Measurements from ENCODE around the gene TSR1.

The TSR1 gene

GRCh38 chr17:2363318-2363717 is 27.1 kb upstream of the TSR1 start:
- no peak for DNase-seq (ENCODE audit: insufficient read length, low spot score)
- FAIRE-seq, result no peak
- no peak for TF ChIP-seq POLR2A (IDR thresholded peaks at IDR 0.05; ENCODE audit: low read depth, low read length)

DNA sequence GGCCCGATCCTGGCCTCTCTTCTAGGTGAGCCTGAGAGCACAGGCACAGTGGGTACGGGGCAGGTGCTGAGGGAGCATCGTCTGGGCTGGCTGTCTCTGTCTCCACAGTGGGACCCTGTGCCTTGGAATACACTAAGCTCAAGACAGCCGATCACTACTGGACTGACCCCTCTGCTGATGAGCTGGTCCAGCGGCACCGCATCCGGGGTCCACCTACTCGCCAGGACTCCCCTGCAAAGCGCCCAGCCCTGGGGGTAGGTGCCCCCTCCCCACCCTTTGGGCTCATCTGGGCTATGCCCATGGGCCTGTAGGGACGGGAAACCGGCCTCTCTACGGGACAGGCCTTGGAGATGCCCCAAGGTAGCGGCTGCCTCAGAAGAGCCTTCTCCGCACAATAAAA is 26.6 kb upstream of the TSR1 start:
- TF ChIP-seq POLR2A (IDR thresholded peaks at IDR 0.05; ENCODE audit: low read depth, low read length), result no peak
- FAIRE-seq (no peak), DNase-seq (ENCODE audit: insufficient read length, low spot score) (no peak)

- DNase-seq (ENCODE audit: insufficient read length, low spot score), result no peak
- FAIRE-seq, result no peak
- TF ChIP-seq POLR2A (IDR thresholded peaks at IDR 0.05; ENCODE audit: low read depth, low read length), result no peak
Observed at GRCh38 chr17:2362416-2362815, 26.2 kb upstream of the TSR1 start.

GRCh38 chr17:2362016-2362415 is 25.8 kb upstream of the TSR1 start:
- no peak for TF ChIP-seq POLR2A (IDR thresholded peaks at IDR 0.05; ENCODE audit: low read depth, low read length)
- FAIRE-seq (no peak), DNase-seq (ENCODE audit: insufficient read length, low spot score) (no peak)

DNA sequence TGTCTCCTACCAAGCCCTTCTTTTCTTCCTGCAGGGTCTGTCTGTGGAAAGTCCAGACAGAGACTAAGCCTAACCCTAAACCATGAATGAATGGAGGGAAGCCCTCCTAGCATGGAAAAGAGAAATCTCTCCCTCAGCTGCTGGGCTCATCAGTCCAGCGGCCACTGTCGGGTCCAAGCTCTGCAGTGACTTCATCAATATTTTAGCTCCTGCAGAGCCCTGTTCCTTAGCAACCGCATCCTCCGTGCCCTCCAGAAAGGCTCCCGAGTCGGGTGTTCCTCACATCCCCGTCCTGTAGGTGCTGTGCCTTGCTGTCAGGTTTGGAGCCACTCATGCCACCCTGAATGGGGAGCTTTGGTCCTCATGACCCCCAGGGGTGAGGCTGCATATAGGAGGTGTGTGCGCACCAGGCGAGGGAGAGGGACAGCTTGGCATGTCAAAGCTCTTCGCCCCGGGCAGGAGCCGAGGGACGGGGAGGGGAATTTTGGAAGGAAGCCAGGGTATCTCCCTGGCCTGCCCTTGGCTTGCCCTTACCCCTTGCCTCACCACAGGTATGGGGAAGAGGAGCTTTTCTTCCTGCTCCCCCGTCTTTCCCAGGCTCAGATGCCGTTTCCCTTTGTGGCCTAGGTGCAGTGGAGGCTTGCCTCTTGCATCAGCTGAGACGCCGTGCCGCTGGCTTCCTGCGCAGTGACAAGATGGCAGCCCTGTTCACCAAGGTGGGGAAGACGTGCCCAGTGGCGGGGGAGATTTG is 24.9 kb upstream of the TSR1 start:
- DNase-seq (ENCODE audit: insufficient read length, low spot score), result no peak
- no peak for TF ChIP-seq POLR2A (IDR thresholded peaks at IDR 0.05; ENCODE audit: low read depth, low read length)
- FAIRE-seq, result no peak

DNA sequence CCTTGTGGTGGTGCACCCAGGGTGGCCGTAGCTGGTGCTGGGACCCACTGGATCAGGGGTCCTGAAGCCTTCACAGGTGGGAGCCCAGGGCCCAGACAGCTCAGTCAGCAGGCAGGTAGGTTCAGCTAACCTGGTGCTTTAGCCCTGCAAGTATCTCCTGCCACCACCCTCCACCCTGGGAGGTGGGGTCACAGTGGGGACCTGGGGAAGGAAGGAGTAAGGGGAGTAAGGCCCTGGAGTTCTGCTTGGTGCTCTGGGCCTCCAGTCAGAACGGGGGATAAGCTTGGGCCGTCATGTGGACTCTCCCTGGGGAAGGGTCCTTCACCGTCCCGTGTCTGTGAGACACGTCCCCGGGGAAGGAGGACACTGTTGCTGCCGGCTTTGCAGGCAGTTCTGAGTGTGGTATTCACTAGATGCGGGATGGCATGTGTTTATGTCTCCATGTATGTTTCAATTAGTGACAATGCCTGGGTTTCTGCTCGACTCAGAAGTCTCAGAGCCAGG is 21.7 kb upstream of the TSR1 start:
- no peak for FAIRE-seq
- no peak for TF ChIP-seq POLR2A (IDR thresholded peaks at IDR 0.05; ENCODE audit: low read depth, low read length)
- DNase-seq (ENCODE audit: insufficient read length, low spot score), result no peak

DNA sequence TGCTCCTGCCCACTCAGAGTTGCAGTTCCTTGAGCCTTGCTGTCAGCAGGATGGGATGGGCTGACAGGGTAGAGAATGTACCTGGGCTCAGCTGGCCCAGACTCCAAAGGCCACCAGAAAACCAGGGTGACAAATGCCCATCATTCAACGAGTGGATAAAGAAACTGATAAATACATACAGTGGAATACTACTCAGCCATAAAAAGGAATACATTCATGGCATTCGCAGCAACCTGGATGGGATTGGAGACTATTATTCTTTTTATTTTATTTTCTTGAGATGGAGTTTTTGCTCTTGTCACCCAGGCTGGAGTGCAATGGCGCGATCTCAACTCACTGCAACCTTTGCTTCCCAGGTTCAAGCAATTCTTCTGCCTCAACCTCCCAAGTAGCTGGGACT is 21.0 kb upstream of the TSR1 start:
- no peak for TF ChIP-seq POLR2A (IDR thresholded peaks at IDR 0.05; ENCODE audit: low read depth, low read length)
- no peak for FAIRE-seq
- no peak for DNase-seq (ENCODE audit: insufficient read length, low spot score)

DNA sequence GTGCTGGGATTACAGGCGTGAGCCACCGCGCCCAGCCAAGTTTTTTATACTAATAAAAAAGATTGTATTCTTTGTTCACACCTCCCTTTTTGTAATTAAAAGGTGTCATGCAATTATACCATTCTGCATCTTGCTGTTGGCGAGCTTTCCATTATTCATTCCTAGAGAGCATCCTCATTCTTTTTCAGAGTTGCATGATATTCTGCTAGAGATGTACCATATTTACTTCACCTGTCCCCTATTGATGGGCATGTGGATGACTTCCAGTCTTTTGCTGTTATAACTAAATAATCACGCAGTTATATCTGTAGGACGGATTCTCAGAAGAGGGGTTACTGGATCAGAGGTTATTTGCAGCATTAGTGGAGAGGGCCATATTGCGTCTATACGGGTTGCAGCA is 18.1 kb upstream of the TSR1 start:
- no peak for TF ChIP-seq POLR2A (IDR thresholded peaks at IDR 0.05; ENCODE audit: low read depth, low read length)
- no peak for DNase-seq (ENCODE audit: insufficient read length, low spot score)
- no peak for FAIRE-seq

- no peak for TF ChIP-seq POLR2A (IDR thresholded peaks at IDR 0.05; ENCODE audit: low read depth, low read length)
- no peak for FAIRE-seq
- DNase-seq (ENCODE audit: insufficient read length, low spot score), result no peak
Observed at GRCh38 chr17:2351269-2351668, 15.0 kb upstream of the TSR1 start.

DNA sequence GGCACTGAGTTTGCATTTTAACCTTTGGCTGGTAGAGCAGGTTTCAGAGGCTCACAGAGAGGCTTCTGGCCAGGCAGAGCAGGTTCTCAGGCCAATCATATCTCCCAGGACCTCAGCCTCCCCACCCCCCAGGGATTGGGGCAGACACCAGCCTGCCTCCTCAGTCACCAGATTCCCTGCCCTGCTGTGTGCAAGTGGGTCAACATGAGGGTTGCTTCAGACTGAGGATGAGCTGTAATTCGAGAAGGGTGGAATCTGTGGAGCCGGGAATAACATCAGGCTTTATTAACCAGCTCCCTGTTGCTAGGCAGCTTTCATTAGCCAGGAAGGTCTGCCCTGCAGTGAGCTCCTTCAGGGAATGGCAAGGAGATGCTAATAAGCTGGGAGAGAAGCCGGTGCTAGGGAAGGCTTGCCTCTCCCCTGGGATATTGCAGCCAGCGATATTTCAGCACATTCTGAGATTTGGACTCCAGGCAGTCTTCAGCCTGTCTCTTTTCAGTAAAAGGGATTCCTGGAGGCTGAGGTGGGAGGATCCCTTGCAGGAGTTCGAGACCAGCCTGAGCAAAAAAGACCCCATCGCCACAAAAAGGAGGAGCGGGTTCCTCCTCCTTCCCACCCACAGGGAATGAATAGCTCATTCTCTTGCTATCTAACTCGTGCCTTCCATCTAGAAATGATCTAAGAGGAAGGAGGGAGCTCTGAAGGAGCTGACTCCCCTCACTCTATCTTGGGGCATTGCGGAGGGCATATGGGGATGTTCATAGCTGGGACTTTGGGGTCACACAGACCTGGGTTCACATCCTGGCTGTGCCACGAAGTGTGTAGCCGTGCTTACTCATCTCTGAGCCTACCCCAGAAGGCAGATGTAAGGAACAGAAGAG is 11.8 kb upstream of the TSR1 start:
- no peak for FAIRE-seq
- TF ChIP-seq POLR2A (IDR thresholded peaks at IDR 0.05; ENCODE audit: low read depth, low read length), result no peak
- peak; percentile 55 for DNase-seq (ENCODE audit: insufficient read length, low spot score)

DNA sequence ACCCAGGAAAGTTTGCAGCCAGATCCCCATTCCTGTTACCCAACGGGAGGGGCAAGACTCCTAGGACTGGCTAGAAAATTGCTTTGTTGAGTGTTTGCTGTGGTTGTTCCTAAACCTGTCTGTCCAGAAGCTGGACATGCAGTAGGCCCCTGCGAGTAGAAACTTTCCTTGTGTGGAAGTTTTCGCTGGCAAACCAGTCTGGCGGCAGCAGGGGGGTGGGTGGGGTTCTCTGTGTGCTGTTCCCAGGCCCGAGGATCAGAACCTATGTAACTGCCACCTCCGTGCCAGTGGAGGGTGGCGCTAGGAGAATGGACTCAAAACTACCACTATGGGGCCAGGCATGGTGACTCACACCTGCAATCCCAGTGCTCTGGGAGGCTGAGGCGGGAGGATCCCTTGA is 10.2 kb upstream of the TSR1 start:
- FAIRE-seq, result no peak
- DNase-seq (ENCODE audit: insufficient read length, low spot score), result no peak
- TF ChIP-seq POLR2A (IDR thresholded peaks at IDR 0.05; ENCODE audit: low read depth, low read length), result no peak

GRCh38 chr17:2344528-2344927 is 8.3 kb upstream of the TSR1 start:
- FAIRE-seq, result no peak
- no peak for TF ChIP-seq POLR2A (IDR thresholded peaks at IDR 0.05; ENCODE audit: low read depth, low read length)
- no peak for DNase-seq (ENCODE audit: insufficient read length, low spot score)

DNA sequence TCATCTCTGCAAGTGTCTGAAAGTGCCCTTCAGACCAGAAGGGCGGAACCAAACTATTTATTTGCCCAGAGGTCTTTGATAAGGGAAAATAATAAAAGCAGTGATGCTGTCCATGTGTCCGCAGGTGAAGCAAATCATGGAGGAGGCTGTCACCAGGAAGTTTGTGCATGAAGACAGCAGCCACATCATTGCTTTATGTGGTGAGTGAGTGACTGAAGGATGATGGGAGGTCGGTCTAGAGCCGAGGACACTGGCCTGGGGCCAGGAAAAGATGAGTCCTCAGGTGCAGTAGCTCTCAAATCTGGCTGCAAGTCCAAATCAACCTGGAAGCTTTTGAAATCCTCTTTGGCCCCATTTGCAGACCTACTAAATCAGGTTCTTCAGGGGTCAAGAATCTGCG is 7.2 kb upstream of the TSR1 start:
- no peak for TF ChIP-seq POLR2A (IDR thresholded peaks at IDR 0.05; ENCODE audit: low read depth, low read length)
- DNase-seq (ENCODE audit: insufficient read length, low spot score) (no peak), FAIRE-seq (no peak)

- DNase-seq (ENCODE audit: insufficient read length, low spot score) (no peak), FAIRE-seq (no peak)
- TF ChIP-seq POLR2A (IDR thresholded peaks at IDR 0.05; ENCODE audit: low read depth, low read length), result no peak
Observed at GRCh38 chr17:2338315-2338657, 2.0 kb upstream of the TSR1 start.
